Upper lobe of left lung (tissue), 6 donors: ENCODE results near the gene ZNF33B. TPM values are rescaled to one million over a fixed set of nuclear protein-coding genes. Genes with fewer than 3 reads are reported as not detected.
"Not testable (repeated sequence)": the region's sequence is repeated elsewhere in the genome, so short reads cannot be mapped to it uniquely, and the experiment has no call there.

Experiments
- ATAC-seq, 2 donors: fragments of 200-7000 bp; cut with Tn5 transposase; one replicate each; pipeline ENCODE4 v1.9.1; 2022; ENCODE audit warnings: mild to moderate bottlenecking in 2 of 2, moderate library complexity in 2 of 2; ENCODE audit not compliant: low FRiP score in 2 of 2
- DNase-seq, 2 donors: peaks; one replicate each; pipeline ENCODE4 v3.0.0-alpha.2; 2019 to 2020
- H3K27ac ChIP-seq, 4 donors: fragments of 200-600 bp; sonication (generic); one replicate each; pipeline ENCODE4 v1.5.1; 2016 to 2019
- H3K27me3 ChIP-seq, 4 donors: fragments of 200-600 bp; sonication (generic); one replicate each; pipeline ENCODE4 v1.5.1; 2017 to 2019
- H3K36me3 ChIP-seq, 4 donors: fragments of 200-600 bp; sonication (generic); one replicate each; pipeline ENCODE4 v1.5.1; 2016 to 2019
- H3K4me1 ChIP-seq, 4 donors: fragments of 200-600 bp; sonication (generic); one replicate each; pipeline ENCODE4 v1.5.1; 2018 to 2019
- H3K4me3 ChIP-seq, 4 donors: fragments of 200-600 bp; sonication (generic); one replicate each; pipeline ENCODE4 v1.5.1; 2017 to 2019; ENCODE audit warnings: mild to moderate bottlenecking in 2 of 4, moderate library complexity in 1 of 4
- H3K9me3 ChIP-seq, 4 donors: fragments of 200-600 bp; sonication (generic); one replicate each; pipeline ENCODE4 v1.5.1; 2018 to 2019
- EP300 ChIP-seq, 4 donors: sonication (generic); formaldehyde crosslinking; IDR thresholded peaks; one replicate each; pipeline ENCODE4 v1.5.1; 2017; ENCODE audit warnings: antibody characterized with exemption in 4 of 4, control low read depth in 2 of 4
- POLR2A ChIP-seq, 4 donors: fragments of 450-650 bp; IDR thresholded peaks; one replicate each; pipeline ENCODE4 v1.5.1; 2016 to 2017; ENCODE audit warnings: antibody characterized with exemption in 4 of 4, mild to moderate bottlenecking in 2 of 4
- POLR2AphosphoS5 ChIP-seq, 2 donors: sonication (generic); formaldehyde crosslinking; IDR thresholded peaks; one replicate each; pipeline ENCODE4 v1.5.1; 2017; ENCODE audit warnings: antibody characterized with exemption in 2 of 2
- whole genome bisulfite sequencing, 2 donors: methylation state at CpG; one replicate each; pipeline ENCODE4 v1.1.5; 2017 to 2018; 5-methylcytosine and 5-hydroxymethylcytosine counted together
- total RNA-seq, 6 donors: library from RNA; depleted of rRNA in 4 of 6; stranded (reverse); fragments of >200 nt in 4 of 6; gene quantifications; one replicate each; pipeline versions ENCODE4 v1.1.0 to v1.2.1, GENCODE V29; 2016 to 2021
- TF ChIP-seq, protein P1 (sequence below), 6 experiments: fragments of 450-650 bp in 4 of 6; fragments of 200-600 bp in 2 of 6; sonication (generic) in 2 of 6; IDR thresholded peaks; one replicate each; pipeline ENCODE4 v1.5.1; 2016 to 2019; ENCODE audit warnings: antibody characterized with exemption in 6 of 6
- donor health status: DM: no; HTN: no; CAD: no; lungs with moderate emphysema.
- donor health status: DM: no; HTN: yes; CAD: no; lungs with severe emphysema.

Gene ZNF33B
- total RNA-seq: 10 to 100 TPM; 20.2 to 51.3 (median 32.0) TPM

DNA sequence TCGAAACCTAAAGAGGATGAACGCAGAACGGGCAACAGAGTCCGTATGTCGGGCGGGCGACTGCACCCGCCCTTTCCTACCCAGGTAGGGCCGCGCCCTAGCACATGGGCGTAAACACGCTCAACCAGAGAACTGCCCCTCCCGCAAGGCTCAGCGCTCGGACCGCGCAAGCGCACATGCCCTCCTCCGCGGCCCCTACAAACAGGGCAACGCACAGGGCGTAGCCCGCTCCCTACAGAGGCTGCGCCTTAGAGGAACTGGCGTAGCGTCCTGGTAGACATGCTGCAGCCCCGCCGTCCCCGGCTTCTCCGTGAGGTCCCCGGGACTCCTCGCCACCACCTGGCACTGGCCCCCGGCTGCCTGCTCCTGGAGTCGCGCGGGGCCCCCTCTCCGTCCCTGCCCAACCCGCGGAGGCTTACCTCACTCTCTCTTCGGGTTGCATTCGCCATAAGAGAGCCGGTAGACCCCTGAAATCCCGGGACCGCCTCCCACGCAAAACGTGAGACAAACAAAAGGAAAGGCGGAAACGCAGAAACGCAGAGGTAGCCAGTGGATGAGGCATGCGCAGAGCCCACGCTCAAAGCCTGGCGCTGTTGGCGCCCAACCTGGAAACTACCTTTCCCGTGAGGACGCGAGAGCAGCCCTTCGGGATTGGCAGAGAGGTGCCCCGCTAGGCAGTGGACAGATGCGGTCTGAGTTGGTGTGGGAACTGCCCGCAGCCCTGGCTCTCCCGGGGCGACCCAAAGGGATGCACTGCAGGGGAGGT lies at the start of gene ZNF33B:
ZNF33B (minus strand) TSS at position 516 of the 766 bp plus-strand sequence. CDS start 1,642 bp downstream, outside the sequence.
- DNase-seq: peak; percentile 97 to 98
- TF ChIP-seq, protein P1, sequence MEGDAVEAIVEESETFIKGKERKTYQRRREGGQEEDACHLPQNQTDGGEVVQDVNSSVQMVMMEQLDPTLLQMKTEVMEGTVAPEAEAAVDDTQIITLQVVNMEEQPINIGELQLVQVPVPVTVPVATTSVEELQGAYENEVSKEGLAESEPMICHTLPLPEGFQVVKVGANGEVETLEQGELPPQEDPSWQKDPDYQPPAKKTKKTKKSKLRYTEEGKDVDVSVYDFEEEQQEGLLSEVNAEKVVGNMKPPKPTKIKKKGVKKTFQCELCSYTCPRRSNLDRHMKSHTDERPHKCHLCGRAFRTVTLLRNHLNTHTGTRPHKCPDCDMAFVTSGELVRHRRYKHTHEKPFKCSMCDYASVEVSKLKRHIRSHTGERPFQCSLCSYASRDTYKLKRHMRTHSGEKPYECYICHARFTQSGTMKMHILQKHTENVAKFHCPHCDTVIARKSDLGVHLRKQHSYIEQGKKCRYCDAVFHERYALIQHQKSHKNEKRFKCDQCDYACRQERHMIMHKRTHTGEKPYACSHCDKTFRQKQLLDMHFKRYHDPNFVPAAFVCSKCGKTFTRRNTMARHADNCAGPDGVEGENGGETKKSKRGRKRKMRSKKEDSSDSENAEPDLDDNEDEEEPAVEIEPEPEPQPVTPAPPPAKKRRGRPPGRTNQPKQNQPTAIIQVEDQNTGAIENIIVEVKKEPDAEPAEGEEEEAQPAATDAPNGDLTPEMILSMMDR (IDR thresholded peaks at IDR 0.05): no peak
- TF ChIP-seq POLR2A (IDR thresholded peaks at IDR 0.05) (peak in 3 of 4 donors; percentile 71 to 87 (median 72)), EP300 (IDR thresholded peaks at IDR 0.05) (no peak), POLR2AphosphoS5 (IDR thresholded peaks at IDR 0.05) (peak; percentile 44 to 80)
- peak within 1 kb of the TSS; percentile 80 to 90 (median 82) for H3K4me3 ChIP-seq
- WGBS, 2 donors: 0% methylated on average over 20 to 54 of the region's 62 CpGs
- H3K36me3 ChIP-seq: peaks cover 0 to 1% (median 0%) of the 10 kb centered on the region in 4 donors
- H3K27me3 ChIP-seq: no peaks in the 10 kb centered on the region
- H3K4me1 ChIP-seq: peaks cover 0 to 14% (median 8%) of the 10 kb centered on the region in 4 donors
- peak; percentile 99 to 100 for ATAC-seq
- peak within 1 kb of the TSS; percentile 92 to 97 (median 94) for H3K27ac ChIP-seq
- H3K9me3 ChIP-seq: no peaks in the 10 kb centered on the region

DNA sequence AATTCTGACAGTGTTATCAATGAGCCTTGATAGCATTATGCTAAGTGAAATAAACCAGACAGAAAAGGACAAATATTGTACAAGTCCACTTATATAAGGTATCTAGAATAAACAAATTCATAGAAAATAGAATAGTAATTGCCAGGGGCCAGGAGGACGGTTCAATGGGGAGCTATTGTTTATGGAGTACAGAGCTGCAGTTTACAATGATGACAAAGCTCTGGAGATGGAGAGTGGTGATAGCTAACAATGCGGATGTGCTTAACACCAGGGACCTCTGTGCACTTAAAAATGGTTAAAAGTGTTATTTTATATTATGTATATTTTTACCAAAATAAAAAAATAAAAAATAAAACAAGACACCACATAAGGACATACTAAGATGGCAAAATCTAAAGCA lies 46.1 kb upstream of the ZNF33B start:
- no peak for DNase-seq
- no peaks in the 10 kb centered on the region for H3K9me3 ChIP-seq
- no peaks in the 10 kb centered on the region for H3K36me3 ChIP-seq
- WGBS, 2 donors: 65 to 68% methylated on average over 2 of the region's 2 CpGs
- H3K27me3 ChIP-seq: no peaks in the 10 kb centered on the region
- no peak overlapping the region for H3K4me3 ChIP-seq
- no peak for ATAC-seq
- no peaks in the 10 kb centered on the region for H3K4me1 ChIP-seq
- TF ChIP-seq EP300 (IDR thresholded peaks at IDR 0.05) (no peak), POLR2AphosphoS5 (IDR thresholded peaks at IDR 0.05) (no peak), POLR2A (IDR thresholded peaks at IDR 0.05) (no peak)
- TF ChIP-seq, protein P1 (IDR thresholded peaks at IDR 0.05): no peak
- no peak overlapping the region for H3K27ac ChIP-seq

DNA sequence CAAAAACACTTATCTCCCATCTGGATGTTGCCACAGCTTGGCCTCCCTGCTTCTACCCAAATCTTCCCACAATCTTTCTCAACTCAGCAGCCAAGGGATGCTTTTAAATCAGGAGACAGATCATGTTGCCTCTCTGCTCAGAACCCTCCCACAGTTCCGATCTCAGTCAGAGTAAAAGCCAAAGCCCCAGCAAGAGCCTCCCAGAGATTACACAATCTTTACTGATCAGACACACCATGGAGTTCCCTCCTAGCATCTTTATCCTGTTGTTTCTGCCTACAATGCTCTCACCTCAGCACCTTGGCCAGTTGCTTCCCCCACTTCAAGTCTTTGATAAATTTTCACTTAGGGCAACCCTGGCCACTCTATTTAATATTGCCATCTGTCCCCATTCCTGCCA lies 41.9 kb upstream of the ZNF33B start:
- no peaks in the 10 kb centered on the region for H3K4me1 ChIP-seq
- TF ChIP-seq, protein P1 (IDR thresholded peaks at IDR 0.05): no peak
- TF ChIP-seq POLR2AphosphoS5 (IDR thresholded peaks at IDR 0.05) (no peak), POLR2A (IDR thresholded peaks at IDR 0.05) (no peak), EP300 (IDR thresholded peaks at IDR 0.05) (no peak)
- no peaks in the 10 kb centered on the region for H3K27me3 ChIP-seq
- H3K4me3 ChIP-seq: no peak overlapping the region
- no peaks in the 10 kb centered on the region for H3K36me3 ChIP-seq
- ATAC-seq: no peak
- WGBS, 2 donors: 75 to 88% methylated on average over 1 of the region's 1 CpG
- no peaks in the 10 kb centered on the region for H3K9me3 ChIP-seq
- no peak for DNase-seq
- H3K27ac ChIP-seq: no peak overlapping the region

DNA sequence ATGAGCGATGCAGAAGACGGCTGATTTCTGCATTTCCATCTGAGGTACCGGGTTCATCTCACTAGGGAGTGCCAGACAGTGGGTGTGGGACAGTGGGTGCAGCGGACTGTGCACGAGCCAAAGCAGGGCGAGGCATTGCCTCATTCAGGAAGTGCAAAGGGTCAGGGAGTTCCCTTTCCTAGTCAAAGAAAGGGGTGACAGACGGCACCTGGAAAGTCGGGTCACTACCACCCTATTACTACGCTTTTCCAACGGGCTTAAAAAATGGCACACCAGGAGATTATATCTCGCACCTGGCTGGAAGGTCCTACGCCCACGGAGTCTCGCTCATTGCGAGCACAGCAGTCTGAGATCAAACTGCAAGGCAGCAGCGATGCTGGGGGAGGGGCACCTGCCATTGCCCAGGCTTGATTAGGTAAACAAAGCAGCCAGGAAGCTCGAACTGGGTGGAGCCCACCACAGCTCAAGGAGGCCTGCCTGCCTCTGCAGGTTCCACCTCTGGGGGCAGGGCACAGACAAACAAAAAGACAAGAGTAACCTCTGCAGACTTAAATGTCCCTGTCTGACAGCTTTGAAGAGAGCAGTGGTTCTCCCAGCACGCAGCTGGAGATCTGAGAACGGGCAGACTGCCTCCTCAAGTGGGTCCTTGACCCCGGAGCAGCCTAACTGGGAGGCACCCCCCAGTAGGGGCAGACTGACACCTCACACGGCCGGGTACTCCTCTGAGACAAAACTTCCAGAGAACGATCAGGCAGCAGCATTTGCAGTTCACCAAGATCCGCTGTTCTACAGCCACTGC lies 27.0 kb upstream of the ZNF33B start:
- H3K27ac ChIP-seq, H3K4me1 ChIP-seq, ATAC-seq, H3K9me3 ChIP-seq, H3K27me3 ChIP-seq, H3K4me3 ChIP-seq, H3K36me3 ChIP-seq: not testable (repeated sequence)
- peak in 1 of 2 donors; percentile 1 for DNase-seq
- 78 to 82% methylated on average over 23 to 24 of the region's 24 CpGs for WGBS, 2 donors

DNA sequence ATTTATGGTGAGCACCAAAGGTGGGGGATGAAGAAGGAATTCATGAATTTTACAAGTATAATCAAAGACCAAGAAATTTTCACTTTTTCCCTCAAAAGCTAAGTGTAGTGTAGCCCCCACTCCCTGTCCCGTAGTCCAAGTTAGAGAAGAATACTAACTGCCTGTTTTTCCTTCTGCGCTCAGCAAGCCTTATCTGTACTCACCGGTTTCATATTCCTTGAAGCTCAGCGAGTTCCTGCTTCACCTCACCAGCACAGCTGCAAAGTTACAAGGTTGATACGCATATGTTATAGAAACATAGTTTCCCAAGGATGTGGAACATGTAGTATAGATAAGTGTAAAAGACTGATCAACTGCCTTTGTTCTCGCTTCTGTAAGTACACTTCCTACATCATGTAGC lies 16.0 kb upstream of the ZNF33B start:
- no peak for ATAC-seq
- no peaks in the 10 kb centered on the region for H3K27me3 ChIP-seq
- no peak for DNase-seq
- no peaks in the 10 kb centered on the region for H3K36me3 ChIP-seq
- H3K4me1 ChIP-seq: peaks cover 0 to 5% (median 1%) of the 10 kb centered on the region in 4 donors
- TF ChIP-seq POLR2AphosphoS5 (IDR thresholded peaks at IDR 0.05) (no peak), POLR2A (IDR thresholded peaks at IDR 0.05) (no peak), EP300 (IDR thresholded peaks at IDR 0.05) (no peak)
- TF ChIP-seq, protein P1 (IDR thresholded peaks at IDR 0.05): no peak
- no peak overlapping the region for H3K4me3 ChIP-seq
- H3K27ac ChIP-seq: no peak overlapping the region
- WGBS, 2 donors: 79 to 80% methylated on average over 6 of the region's 6 CpGs
- H3K9me3 ChIP-seq: no peaks in the 10 kb centered on the region
